Thyroid gland (tissue), 4 donors: ENCODE data around the gene TXNDC2.

Source experiments
- POLR2A ChIP-seq, 2 donors: fragments of 450-650 bp; IDR thresholded peaks; one replicate each; pipeline ENCODE4 v1.6.1; 2017; ENCODE audit warnings: antibody characterized with exemption in 2 of 2, mild to moderate bottlenecking in 2 of 2, moderate library complexity in 1 of 2
- TF ChIP-seq, protein P1 (sequence below), 6 experiments: fragments of 200-600 bp in 3 of 6; fragments of 450-650 bp in 3 of 6; sonication (generic) in 3 of 6; IDR thresholded peaks; one replicate each; pipeline ENCODE4 v1.5.1; 2016 to 2019; ENCODE audit warnings: antibody characterized with exemption in 6 of 6, mild to moderate bottlenecking in 2 of 6, inconsistent platforms in 1 of 6, moderate library complexity in 1 of 6

DNA sequence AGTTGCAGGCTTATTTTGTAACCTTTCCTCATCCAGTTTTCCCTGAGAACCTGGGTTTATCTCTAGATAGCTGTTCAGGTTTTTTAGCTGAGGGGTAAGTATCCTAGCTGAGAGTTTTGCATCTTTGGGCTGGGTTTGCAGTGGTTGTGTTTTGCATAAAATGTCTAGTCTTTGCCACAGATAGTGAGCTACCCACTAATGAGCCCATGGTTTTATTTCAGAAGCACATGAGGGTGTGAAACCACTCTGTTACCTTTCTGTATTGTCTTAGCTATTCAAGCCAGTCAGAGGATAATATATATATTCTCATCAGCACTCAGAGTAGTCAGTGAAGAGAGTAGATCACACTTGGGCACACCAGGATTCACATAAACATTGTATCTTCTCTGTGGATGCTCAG lies 24.6 kb upstream of the TXNDC2 start:
- TF ChIP-seq, protein P1, sequence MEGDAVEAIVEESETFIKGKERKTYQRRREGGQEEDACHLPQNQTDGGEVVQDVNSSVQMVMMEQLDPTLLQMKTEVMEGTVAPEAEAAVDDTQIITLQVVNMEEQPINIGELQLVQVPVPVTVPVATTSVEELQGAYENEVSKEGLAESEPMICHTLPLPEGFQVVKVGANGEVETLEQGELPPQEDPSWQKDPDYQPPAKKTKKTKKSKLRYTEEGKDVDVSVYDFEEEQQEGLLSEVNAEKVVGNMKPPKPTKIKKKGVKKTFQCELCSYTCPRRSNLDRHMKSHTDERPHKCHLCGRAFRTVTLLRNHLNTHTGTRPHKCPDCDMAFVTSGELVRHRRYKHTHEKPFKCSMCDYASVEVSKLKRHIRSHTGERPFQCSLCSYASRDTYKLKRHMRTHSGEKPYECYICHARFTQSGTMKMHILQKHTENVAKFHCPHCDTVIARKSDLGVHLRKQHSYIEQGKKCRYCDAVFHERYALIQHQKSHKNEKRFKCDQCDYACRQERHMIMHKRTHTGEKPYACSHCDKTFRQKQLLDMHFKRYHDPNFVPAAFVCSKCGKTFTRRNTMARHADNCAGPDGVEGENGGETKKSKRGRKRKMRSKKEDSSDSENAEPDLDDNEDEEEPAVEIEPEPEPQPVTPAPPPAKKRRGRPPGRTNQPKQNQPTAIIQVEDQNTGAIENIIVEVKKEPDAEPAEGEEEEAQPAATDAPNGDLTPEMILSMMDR (IDR thresholded peaks at IDR 0.05) = no peak
- TF ChIP-seq POLR2A (IDR thresholded peaks at IDR 0.05) = no peak
